ENCODE results near the gene PARP6.
"Not testable (repeated sequence)": the region's sequence is repeated elsewhere in the genome, so short reads cannot be mapped to it uniquely, and the experiment has no call there.

The PARP6 gene

DNA sequence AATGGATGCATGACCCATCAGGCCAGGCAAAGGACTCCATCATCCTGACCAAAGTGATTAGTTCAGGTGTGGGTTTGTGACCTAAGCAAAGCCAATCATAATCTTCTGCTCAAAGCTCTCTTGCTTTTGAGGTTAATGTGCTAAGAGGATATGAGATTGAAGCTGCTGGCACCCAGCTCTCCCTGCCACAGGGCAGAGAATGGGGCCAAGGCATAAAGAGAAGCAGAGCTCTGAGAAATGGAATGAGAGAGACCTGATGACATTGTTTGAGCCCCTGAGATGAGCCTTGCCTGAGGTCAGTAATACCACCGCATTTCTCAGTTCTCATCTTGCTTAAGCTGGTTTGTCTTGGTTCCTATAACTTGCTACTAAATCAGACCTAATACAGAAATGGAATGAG lies 6.4 kb upstream of the PARP6 start:
- DNase-seq (ENCODE audit: low read depth in 3 of 3), result no peak

DNA sequence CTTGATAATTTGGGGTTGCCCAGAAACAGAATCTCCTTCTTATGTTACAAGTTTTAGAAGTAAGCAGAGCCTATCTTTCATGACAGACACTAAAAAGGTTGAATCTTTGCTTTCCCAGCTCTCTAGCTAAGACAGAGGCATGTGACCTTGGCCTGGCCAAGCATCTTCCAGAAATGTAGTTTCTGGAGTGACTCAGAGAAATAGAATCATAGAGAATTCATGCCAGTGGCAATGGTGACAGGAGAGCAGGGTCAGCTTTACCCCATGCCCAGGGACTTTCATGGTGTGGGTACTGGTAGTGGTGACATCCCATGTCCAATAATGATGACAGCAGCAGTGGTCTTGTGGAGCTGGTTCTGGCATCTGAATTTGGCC lies 4.0 kb upstream of the PARP6 start:
- DNase-seq (ENCODE audit: low read depth in 3 of 3), result no peak

DNA sequence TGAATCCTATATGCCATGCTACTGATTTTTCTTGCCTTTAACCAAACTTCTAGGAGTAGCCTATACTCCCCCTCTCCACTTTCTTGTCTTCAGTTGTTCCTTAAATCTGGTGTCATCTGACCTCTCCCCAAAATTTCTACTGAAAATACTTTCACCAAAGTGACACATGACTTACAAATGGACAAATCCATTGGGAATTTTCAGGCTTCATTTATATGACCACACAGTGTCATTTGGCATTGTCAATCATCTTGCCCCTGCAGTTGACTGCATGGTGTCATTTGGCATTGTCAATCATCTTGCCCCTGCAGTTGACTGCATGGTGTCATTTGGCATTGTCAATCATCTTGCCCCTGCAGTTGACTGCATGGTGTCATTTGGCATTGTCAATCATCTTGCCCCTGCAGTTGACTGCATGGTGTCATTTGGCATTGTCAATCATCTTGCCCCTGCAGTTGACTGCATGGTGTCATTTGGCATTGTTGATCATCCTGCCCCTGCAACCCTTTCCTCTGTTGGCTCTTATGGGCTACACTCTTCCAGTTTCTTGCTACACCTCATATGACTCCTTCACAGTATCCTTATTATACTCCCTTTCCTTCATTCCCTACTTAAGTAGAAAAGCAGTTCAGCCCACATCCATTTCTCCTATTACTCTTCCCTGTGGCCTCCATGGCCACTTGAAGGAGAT lies 3.4 kb upstream of the PARP6 start:
- DNase-seq (ENCODE audit: low read depth in 3 of 3), result not testable (repeated sequence)

DNA sequence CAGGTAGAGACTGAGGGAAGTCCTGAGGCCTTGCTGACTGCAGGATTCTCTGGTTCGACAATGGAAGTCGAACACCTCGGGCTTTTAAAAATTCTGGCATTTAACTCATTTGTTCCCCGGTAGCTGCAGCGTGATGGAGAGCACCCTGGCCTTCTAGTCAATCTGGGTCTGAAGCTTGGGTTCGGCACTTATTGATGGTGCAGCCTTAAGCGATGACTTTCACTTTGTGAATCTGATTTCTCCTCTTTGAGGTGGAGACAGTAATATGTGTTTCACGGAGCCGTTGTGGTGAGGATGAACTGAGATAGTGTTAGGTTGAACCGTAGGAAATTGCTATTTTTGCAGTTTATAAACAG lies 621 bp upstream of the PARP6 start:
- DNase-seq (ENCODE audit: low read depth in 3 of 3), result no peak

DNA sequence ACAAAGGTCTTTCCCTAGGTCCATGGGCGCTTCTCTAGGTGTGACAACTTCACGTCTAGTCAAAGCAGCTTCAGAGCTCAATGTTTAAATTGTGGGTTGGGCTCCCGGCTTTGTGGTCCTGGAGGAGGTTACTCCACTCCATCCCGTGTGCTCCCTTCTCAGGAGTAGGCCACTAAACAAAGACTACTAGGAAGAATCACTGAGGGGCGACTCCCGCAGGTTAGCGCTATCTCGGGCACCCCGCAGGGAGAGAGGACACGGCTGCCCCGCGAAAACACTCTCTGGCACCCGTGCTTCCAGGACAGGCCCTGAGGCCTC lies 500 bp downstream of the PARP6 start:
- peak in 1 of 3 experiments; percentile 18 for DNase-seq (ENCODE audit: low read depth in 3 of 3)

DNA sequence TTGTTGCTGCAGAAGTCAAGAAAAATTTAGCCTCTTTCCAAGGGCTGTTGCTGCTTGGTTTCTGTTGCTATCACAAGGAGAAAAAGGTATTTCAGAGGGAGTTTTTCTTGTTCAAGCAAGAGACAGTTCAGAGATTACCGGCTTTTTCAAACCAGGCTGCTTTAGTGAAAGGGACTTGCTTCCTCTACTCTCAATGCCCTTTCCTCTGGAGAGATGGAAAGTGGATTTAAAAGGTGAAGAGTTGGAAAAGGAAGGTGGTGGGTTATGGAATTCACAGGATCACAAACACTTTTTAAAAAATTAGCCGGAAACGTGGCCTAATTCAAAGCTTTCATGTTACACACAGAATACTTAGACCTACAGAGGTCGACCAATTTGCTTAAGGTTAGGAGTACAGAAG lies 1.1 kb downstream of the PARP6 start:
- DNase-seq (ENCODE audit: low read depth in 3 of 3), result no peak

DNA sequence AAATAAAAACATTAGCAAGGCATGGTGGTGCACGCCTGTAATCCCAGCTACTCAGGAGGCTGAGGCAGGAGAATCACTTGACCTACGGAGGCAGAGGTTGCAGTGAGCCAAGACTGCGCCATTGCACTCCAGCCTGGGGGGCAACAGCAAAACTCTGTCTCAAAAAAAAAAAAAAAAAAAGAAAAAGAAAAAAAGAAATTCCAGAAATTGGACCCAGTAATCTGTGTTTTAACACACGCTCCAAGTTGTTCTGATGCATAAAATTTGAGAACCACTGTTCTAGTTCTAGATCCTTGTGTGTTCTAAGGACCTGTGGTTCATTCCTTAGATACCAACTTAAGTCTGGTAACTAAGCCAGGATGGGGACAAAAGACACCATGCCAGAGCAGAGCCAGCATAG lies 2.6 kb downstream of the PARP6 start:
- no peak for DNase-seq (ENCODE audit: low read depth in 3 of 3)

DNA sequence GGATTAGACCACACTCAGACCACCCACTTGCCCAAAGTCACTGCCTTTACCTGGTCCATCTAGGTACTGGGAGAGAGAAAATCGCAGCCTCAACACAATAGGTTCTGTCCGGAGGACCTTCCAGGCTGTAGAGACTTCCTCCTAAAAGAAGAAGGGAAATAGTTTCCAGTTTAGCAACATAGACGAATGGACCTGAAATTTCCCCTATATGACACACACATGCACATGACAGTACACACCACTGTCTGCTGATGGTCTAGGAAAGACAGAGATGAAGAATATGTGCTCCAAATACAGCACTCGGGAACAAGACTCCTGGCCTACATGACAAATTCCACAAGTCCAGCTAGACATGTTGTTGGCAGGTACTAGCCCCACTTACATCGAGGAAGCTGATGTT lies 7.3 kb downstream of the PARP6 start:
- no peak for DNase-seq (ENCODE audit: low read depth in 3 of 3)

DNA sequence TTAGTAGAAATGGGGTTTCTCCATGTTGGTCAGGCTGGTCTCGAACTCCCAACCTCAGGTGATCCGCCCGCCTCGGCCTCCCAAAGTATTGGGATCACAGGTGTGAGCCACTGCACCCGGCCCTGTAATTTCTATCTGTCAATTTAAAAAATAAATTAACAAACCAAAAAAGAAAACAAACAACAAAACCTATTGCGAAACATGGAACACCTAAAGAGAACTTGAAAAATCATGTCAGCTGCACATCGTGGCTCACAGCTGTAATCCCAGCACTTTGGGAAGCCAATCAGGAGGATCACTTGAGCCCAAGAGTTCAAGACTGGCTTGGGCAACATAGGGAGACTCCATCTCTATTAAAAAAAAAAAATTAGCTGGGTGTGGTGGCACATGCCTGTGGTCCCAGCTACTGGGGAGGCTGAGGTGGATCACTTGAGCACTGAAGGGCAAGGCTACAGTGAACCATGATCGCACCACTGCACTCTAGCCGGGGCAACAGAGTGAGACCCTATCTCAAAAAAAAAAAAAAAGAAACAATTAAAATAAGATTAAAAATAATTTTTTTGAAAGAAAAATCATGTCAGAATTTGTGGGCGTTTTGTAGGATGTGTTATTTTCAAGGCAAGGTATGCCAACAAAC lies 19.6 kb downstream of the PARP6 start:
- DNase-seq (ENCODE audit: low read depth in 3 of 3), result no peak

DNA sequence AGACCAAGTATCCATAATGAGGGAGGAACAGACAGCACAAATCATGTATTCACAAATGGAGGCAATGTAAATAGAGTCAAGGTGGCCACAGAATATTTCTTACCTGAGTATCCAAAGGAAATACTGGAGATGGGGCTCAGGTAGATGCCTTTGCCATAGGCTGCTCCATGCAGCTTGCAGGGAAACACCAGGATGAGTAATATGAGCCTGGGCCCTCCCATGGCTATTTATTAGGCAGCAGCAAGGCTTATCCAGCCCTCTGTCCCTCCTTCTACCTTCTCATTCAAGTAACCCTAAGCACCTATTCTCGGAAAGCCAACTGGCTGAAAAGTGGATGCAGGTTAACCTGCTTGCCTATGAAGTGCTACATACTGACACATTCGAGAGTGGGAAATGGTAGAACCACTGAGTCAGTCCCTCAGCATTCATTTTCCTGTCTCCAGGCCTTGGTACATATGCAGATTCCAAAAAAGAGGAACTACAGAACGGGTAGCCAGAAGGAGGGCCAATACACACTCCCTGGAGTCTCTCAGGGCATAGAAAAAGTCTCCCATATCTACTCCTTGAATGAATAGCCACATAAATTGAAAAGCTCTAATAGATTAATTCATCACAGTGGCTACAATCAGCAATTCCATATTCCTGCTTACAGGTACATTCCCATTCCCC lies 23.1 kb downstream of the PARP6 start:
- DNase-seq (ENCODE audit: low read depth in 3 of 3), result no peak

DNA sequence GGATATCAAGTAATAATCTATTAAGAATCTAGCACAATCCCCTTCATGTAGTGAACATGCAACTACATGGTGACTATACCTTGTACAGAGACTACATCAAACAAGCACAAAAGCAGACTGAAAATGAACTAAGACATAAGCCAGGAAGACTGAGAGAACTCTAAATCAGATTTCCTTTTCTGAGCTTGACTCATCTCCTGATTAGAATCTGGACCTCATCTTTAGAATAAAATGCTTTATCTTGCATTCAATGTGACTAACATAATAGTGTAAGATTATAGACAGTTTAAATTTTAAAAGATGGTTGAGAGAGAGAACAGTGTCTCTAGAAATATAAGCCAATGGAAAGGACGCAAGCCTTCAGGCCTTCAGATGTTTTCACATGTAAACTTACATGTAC lies 23.8 kb downstream of the PARP6 start:
- no peak for DNase-seq (ENCODE audit: low read depth in 3 of 3)

DNA sequence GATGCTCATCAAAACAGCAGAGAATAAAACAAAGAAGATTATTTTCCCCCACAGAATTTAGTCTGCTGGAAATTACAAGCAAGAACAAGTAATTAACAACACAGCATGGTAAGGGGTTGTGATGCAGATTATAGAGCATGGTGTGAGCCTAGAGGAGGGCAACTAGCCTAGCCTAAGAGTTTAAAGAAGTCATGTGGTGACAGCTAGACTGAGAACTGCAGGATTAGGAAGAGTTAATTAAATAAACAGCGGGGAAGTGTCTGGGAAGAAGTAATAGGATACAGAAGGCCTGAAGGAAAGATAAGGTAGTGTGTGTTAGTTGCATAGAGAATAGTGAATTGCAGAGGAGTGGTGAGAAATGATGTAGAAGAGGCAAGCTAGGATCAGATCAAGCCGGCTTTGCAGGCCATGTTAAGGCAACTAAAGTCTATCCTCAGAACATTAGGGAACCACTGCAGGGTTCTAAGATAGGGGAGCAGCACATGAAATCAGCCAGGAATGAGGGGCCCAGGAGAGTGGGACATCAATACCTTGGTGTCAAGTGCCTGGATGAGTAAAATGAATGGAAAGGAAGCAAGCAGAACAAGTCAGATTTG lies 29.5 kb downstream of the PARP6 start:
- DNase-seq (ENCODE audit: low read depth in 3 of 3), result no peak

DNA sequence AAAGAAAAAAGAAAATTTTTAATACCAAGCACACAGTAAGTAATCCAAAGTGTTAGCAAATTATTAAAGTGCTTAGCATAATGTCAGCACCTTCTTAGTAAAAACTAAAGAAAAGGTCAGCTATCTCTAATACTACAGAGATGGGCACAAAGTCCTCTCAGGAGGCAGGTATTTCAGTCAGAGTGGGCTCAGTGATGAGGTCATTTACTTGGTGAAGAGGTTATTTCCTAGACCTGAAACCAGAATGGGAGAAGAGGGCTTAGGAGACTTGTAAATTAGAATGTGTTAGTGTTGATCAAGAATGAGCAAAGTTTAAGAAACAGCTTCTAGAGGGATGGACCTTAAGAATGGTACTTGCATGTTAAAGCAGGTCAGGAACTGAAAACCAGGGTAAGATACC lies 32.7 kb downstream of the PARP6 start:
- no peak for DNase-seq (ENCODE audit: low read depth in 3 of 3)

DNA sequence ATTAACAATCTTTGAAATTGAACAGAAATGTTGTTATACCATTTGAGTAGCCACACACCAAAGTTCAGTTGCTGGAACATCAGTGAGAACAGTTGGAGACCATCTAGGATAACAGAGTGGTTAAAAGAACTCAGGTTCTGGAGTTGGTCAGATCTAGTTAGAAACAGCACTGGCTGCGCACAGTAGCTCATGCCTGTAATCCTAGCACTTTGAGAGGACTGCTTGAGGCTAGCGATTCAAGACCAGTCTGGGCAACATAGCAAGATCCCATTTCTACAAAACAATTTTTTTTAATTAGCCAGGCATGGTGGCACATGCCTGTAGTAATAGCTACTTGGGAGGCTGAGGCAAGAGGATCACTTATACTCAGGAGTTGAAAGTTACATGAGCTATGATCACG lies 33.8 kb downstream of the PARP6 start:
- no peak for DNase-seq (ENCODE audit: low read depth in 3 of 3)

DNA sequence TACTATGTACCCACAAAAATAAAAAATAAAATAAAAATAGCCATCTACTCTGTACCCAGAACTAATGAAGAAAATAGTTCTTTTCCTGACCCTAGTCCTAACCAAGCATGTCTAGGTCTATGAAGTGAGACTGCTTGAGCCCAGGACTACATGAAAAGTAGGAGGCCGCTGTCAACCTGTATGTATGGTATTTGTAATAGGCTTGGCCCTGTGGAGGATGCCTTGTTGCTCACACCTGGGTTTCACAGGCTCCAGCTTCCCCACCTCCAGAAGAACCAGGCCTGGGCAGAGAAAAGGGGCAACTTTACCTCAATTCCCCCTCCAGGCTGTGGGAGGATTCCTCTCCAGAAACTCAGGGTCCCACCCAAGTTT lies 34.5 kb downstream of the PARP6 start:
- DNase-seq (ENCODE audit: low read depth in 3 of 3), result no peak

DNA sequence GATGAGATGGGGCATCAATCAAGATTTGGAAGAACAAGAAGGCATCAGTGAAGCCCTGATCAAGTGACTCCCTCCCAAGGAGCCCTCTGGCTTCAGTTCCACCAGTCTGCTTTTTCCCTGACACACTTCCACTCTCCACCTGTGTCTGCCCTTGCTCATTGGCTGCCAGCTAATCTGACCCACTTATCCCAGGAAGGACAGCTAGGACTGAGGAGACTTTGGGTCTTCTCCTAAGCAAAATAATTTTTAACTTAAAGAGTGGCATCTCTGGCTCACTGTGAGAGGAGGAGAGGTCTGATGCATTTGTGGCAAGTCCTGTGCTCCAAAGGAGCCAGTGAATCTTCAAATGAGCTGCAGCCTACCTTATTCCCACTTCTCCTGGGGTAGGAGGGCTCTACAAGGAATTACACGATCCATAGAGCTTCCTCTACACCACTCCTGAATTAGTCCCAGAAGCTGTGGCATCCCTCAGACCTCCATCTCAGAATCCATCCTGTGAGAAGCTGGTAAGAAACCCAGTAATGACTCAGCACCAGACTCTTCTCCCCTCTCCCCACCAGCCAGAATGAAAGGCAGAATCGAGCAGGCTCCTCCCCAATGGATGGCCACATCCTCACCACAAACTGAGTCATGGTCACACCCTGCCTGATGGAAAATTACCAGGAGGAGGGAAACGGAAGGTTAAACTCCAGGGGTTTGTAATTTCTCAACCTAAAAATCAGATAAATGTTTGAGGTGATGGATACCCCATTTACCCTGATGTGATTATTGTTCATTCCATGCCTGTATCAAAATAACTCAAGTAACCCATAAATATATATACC lies 35.1 kb downstream of the PARP6 start:
- DNase-seq (ENCODE audit: low read depth in 3 of 3), result peak; percentile 57 to 76 (median 59)

DNA sequence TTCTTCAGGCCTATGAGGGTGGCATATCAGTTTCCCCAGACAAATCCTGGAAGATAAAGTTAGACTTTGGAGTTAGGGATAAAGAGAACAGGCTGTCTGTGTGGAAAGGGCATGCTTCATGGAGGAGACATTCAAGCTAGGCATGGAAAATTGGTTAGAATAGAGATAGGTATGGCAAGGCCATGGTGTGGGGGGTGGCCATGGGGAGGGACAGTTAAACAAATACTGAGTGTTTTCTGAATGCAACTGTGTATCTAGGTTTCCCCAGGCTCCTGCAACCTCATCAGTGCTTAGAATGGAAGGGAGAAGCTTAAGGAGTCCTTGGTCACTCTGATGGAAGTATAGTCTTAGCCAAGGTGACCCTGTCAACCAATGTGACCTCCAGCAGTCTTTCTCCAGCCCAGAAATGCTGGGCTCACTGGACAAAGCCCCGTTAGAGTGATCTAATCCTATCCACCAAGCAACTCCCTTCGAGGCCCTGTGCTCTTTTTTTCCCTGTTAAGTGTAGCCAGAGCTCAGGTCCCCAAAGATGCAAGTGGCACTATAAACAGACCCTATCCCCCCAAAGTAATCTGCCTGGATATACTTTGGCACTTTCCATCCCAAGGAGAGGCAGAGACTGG lies 35.9 kb downstream of the PARP6 start:
- no peak for DNase-seq (ENCODE audit: low read depth in 3 of 3)

DNA sequence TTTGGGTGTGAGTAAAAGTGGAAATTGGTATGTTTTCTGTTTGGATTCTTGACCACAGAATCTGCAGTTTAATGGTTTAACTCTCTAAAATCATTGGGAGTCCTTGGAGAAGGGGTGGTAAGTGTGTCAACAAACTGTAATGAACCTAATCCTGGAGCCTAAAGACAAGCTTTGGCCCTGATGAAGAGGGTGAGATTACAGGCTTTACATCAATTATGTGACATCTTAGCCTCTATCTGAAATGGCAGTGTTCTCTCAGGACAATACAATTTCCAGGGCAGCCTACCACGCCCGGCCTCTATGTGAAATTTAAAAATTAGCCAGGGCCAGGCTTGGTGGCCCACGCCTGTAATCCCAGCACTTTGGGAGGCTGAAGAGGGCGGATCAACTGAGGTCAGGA lies 37.1 kb downstream of the PARP6 start:
- no peak for DNase-seq (ENCODE audit: low read depth in 3 of 3)

DNA sequence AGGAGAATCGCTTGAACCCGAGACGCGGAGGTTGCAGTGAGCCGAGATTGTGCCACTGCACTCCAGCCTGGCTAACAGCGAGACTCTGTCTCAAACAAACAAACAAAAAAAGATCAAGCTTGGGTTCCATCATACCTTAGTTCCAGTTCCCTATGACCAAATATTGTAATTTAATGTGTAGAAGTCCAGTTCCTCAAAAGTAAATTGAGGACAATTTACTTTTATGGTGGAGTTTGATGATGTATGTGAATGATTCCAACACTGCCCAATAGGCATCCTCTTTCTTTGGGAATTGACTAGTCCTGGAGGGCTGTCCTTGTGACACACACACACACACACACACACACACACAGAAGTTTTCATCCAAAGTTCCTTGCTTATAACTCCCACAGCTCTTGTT lies 38.6 kb downstream of the PARP6 start:
- no peak for DNase-seq (ENCODE audit: low read depth in 3 of 3)

DNA sequence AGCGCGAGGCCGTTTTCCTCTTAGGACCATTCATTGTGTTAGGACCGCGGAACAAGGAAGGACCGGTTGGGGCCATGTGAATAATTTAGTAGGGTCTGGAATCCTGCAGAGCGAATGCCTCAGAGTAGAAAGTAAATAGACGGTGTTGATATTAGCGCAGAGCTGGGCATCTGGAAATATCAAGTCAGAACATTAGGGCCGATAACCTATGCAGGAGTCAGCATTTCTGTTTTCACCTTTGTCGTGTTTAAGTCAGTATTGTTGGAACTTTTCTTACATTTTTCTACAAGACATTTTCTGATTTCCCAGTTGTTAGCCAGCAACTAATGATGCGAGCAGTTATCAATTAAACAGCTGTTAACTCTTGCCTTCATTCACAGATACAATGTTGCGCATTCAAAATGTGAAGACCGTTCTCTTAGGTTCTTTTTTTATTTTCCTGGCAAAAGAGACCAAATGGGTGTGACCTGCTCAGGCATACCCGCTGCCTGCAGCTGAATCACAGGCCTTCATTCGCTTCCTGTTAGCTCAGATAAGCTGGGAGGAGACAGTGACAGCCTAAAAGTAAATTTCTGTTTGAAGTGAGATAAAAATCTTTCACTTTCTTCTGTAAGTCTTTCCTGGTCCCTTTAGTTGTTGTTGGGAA lies 40.4 kb downstream of the PARP6 start:
- DNase-seq (ENCODE audit: low read depth in 3 of 3), result peak in 1 of 3 experiments; percentile 38

DNA sequence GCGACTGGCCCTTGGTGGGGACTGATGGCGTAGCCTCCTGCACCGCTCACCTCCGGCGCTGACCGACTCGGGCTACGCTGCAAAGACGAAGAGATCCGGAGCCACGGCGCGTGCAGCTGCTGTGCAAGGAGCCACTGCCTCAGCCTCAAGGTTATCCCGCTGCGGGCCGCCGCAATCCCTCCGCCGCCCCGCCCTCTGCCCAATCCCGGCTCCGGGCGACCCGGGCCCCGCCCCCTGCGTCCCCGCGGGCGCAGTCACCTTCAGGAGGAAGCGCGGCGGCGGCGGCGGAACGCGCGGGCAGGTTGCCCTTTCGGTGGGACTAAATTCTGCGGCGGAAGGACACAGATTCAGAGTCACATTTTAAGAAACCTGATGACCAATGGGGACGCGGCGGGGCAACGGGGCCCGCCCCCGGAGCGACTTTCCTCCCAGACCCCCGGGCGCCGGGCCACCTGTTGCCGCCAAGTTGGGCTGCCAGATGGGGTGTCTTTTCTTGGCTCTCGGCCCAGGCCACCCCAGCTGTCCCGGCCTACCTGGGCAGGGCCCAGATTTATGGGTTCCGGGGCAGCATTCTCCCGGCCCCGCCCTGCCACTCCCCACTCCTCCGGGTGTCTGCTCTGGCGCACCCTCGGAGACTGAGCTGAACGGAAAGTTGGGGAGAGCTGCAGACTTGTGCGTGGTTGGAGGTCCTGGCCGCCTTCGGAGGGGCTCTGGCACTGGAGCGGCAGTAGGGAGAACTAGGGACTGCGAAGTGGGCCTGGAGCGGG lies 41.1 kb downstream of the PARP6 start, which contains the start of gene PKM:
TSS of gene PKM (minus strand) at position 125 of the 767 bp plus-strand sequence. CDS start 12,093 bp downstream, outside the sequence.
- DNase-seq (ENCODE audit: low read depth in 3 of 3), result peak; percentile 94 to 98 (median 97)

Data from stimulated activated CD4-positive, alpha-beta T cell treated with anti-CD3 and anti-CD28 coated beads, TNF-alpha, amount 100 ng/mL, for 24 hours (primary cell).